Measurements from ENCODE around the gene NOXO1. TPM values are rescaled to one million over a fixed set of nuclear protein-coding genes. Genes with fewer than 3 reads are reported as not detected.

NOXO1 gene
- total RNA-seq, 4 donors from 2014 or later = not detected

- Histone ChIP-seq H3K36me3 (peaks cover 43 to 50% of the 10 kb centered on the region in 2 donors), H3K27ac (no peak overlapping the region), H3K9me3 (no peaks in the 10 kb centered on the region), H3K4me1 (peaks cover 5 to 18% of the 10 kb centered on the region in 2 donors), H3K4me3 (replicated peaks in 1 of 3) (no peak overlapping the region), H3K27me3 (peaks cover 13% of the 10 kb centered on the region)
- 92 to 99% methylated on average over 12 to 22 of the region's 33 CpGs for WGBS, 2 donors
- TF ChIP-seq CTCF (IDR thresholded peaks at IDR 0.05) (no peak), POLR2A (IDR thresholded peaks at IDR 0.05) (no peak)
- intact Hi-C loops (cut with DNase I) = no loop called here
- no peak for DNase-seq
These were observed 4.1 kb downstream of the NOXO1 start for GRCh38 chr16:1976951-1977874.

- TF ChIP-seq POLR2A (IDR thresholded peaks at IDR 0.05) (no peak), CTCF (IDR thresholded peaks at IDR 0.05) (no peak)
- Histone ChIP-seq H3K4me1 (peaks cover 8 to 21% of the 10 kb centered on the region in 2 donors), H3K36me3 (peaks cover 43 to 50% of the 10 kb centered on the region in 2 donors), H3K27me3 (peaks cover 13% of the 10 kb centered on the region), H3K27ac (no peak overlapping the region), H3K9me3 (no peaks in the 10 kb centered on the region), H3K4me3 (replicated peaks in 1 of 3) (no peak overlapping the region)
- no peak for DNase-seq
- intact Hi-C loops (cut with DNase I) = no loop called here
- WGBS, 2 donors = 90 to 92% methylated on average over 2 to 5 of the region's 8 CpGs
These were observed 5.1 kb downstream of the NOXO1 start for GRCh38 chr16:1976216-1976520.

- 92 to 94% methylated on average over 26 to 28 of the region's 33 CpGs for WGBS, 2 donors
- Histone ChIP-seq H3K4me1 (peaks cover 12 to 26% of the 10 kb centered on the region in 2 donors), H3K4me3 (replicated peaks in 1 of 3) (no peak overlapping the region), H3K36me3 (peaks cover 43 to 50% of the 10 kb centered on the region in 2 donors), H3K27ac (no peak overlapping the region), H3K27me3 (peaks cover 13% of the 10 kb centered on the region), H3K9me3 (no peaks in the 10 kb centered on the region)
- TF ChIP-seq POLR2A (IDR thresholded peaks at IDR 0.05) (no peak), CTCF (IDR thresholded peaks at IDR 0.05) (no peak)
- intact Hi-C loops (cut with DNase I) = no loop called here
- DNase-seq = no peak
These were observed 5.6 kb downstream of the NOXO1 start for GRCh38 chr16:1975432-1976215.

- TF ChIP-seq POLR2A (IDR thresholded peaks at IDR 0.05) = no peak
- no peak for TF ChIP-seq CTCF (IDR thresholded peaks at IDR 0.05)
- DNase-seq = no peak
- intact Hi-C loops (cut with DNase I) = no loop called here
- peaks cover 13% of the 10 kb centered on the region for H3K27me3 ChIP-seq
- H3K4me1 ChIP-seq = peaks cover 12 to 23% of the 10 kb centered on the region in 2 donors
- no peak overlapping the region for H3K4me3 ChIP-seq (replicated peaks in 1 of 3)
- no peaks in the 10 kb centered on the region for H3K9me3 ChIP-seq
- WGBS, 2 donors = 95 to 96% methylated on average over 37 to 41 of the region's 42 CpGs
- no peak overlapping the region for H3K27ac ChIP-seq
- H3K36me3 ChIP-seq = peaks cover 43 to 50% of the 10 kb centered on the region in 2 donors
These were observed 6.9 kb downstream of the NOXO1 start for GRCh38 chr16:1974157-1975070.

Data from thyroid gland (tissue), 4 donors.